Psoas muscle (tissue), 8 donors: Measurements from ENCODE around the gene PDLIM1. TPM values are rescaled to one million over a fixed set of nuclear protein-coding genes. Genes with fewer than 3 reads are reported as not detected.
A peak's percentile ranks its signal among the peaks of the same experiment; 100 is the strongest.

ENCODE experiments used
- ATAC-seq, 4 donors: fragments of 200-7000 bp; cut with Tn5 transposase; one replicate each; pipeline ENCODE4 v1.9.1; 2020; ENCODE audit warnings: moderate library complexity in 3 of 4, mild to moderate bottlenecking in 2 of 4
- DNase-seq, 2 donors: peaks; one replicate each; pipeline ENCODE4 v3.0.0-alpha.2; 2020
- H3K27ac ChIP-seq: fragments of 200-600 bp; one replicate; pipeline ENCODE4 v1.8.0; 2022
- H3K27me3 ChIP-seq, 3 donors: fragments of 200-600 bp in 1 of 3; one replicate each; pipeline versions ENCODE4 v1.6.1 to v1.8.0; 2013 to 2022; ENCODE audit warnings: low read length in 2 of 3, mild to moderate bottlenecking in 2 of 3, moderate library complexity in 1 of 3; ENCODE audit not compliant: insufficient read depth in 3 of 3
- H3K36me3 ChIP-seq, 2 donors: fragments of 200-600 bp in 1 of 2; one replicate each; pipeline versions ENCODE4 v1.6.1 to v1.8.0; 2013 to 2022; ENCODE audit warnings: low read depth in 1 of 2, mild to moderate bottlenecking in 1 of 2, moderate library complexity in 1 of 2; ENCODE audit not compliant: insufficient read depth in 1 of 2
- H3K4me1 ChIP-seq: fragments of 200-600 bp; one replicate; pipeline ENCODE4 v1.8.0; 2022
- H3K4me3 ChIP-seq: fragments of 200-600 bp; one replicate; pipeline ENCODE4 v1.8.0; 2022; ENCODE audit warnings: mild to moderate bottlenecking
- H3K9me3 ChIP-seq: fragments of 200-600 bp; one replicate; pipeline ENCODE4 v1.8.0; 2022
- WGBS, 3 donors: extraction: QIAGEN DNeasy Blood & Tissue Kit; methylation state at CpG; one replicate each; pipeline versions ENCODE4 v1.1.6 to v1.1.7; 2013; 5-methylcytosine and 5-hydroxymethylcytosine counted together
- intact Hi-C, 2 donors: fragments of 100-400 bp; cut with DNase I; formaldehyde crosslinking; loops; one replicate each; pipeline versions ENCODE4 v1.11.0 to v1.14.2; 2022
- polyA plus RNA-seq, 3 donors: library from polyadenylated mRNA; stranded (reverse); fragments of 200-250 nt; gene quantifications; one replicate each; pipeline ENCODE4 v1.2.3, GENCODE V29; 2013
- total RNA-seq, 4 donors: library from RNA; stranded (reverse); fragmentation: NEBNext Ultra II Directional in 2 of 4; extraction: Animal tissue kit (Norgen Biotek cat#: 25700) in 2 of 4; gene quantifications; one replicate each; pipeline versions ENCODE4 v1.2.1 to v1.2.4, GENCODE V29; 2021 to 2023
- TF ChIP-seq, protein P1 (sequence below): fragments of 200-600 bp; IDR thresholded peaks from one replicate; pipeline ENCODE4 v1.8.0; 2022; ENCODE audit warnings: antibody characterized with exemption
- donor health status: healthy with polysubstance abuse.
- donor health status: DM: no; HTN: no; CAD: no; lungs with moderate emphysema.
- donor health status: Bipolar disorder and iron deficiency.
- donor health status: healthy.
- donor health status: DM: yes; HTN: yes; CAD: no.
- donor health status: DM: no; HTN: no; CAD: no.
- donor health status: DM: no; HTN: no; CAD: no.
- donor health status: DM: yes; HTN: yes; CAD: no.

The PDLIM1 gene
- total and polyA plus RNA-seq, 7 donors, result 97.3 to 504 (median 325) TPM

DNA sequence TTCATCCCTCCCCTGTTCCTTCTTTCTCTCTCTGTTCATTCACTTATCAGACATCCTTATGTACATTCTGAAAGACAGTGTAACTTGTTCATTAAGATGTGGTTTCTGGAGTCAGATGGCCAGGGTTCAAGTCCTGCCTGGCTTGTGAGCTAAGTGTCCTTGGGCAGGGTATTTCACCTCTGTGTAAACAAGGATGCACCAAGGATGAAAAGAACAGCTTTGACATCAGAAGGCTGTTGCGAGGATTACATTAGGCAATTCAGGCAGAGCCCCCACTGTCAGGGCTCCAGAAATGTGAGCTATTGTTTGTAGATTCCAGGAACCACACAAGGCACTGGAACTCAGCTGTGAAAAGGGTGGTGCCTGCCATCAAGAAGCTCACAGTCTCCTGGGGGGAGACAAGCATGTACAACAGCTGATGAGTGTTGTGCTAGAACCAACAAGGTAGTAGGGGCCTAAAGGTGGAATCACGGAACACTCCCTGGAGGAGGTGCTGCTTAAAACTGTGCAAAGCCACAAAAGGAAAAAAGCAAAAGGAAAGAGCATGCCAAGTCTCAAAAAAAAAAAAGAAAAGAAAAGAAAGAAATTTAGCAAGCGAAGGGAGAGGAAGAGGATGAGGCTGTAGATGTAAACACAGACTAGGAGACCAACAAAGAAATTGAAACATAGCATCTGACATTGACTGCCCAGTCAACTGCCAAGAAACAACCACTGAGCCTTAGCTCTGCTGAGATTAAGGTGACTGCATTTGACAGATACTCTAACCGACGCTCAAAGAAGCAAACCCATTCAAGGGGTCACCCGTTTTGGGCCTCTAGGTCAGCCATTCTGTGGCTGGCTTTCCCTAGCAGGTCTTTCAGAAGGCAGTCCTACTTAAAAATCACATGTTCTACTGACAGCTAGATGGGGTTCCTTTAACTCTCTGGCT is 12.5 kb downstream of the PDLIM1 start:
- Histone ChIP-seq H3K4me1 (peaks cover 82% of the 10 kb centered on the region), H3K36me3 (no peaks in the 10 kb centered on the region), H3K27me3 (no peaks in the 10 kb centered on the region), H3K27ac (peak overlapping the region; percentile 70), H3K9me3 (no peaks in the 10 kb centered on the region), H3K4me3 (peak overlapping the region; percentile 2)
- TF ChIP-seq, protein P1, sequence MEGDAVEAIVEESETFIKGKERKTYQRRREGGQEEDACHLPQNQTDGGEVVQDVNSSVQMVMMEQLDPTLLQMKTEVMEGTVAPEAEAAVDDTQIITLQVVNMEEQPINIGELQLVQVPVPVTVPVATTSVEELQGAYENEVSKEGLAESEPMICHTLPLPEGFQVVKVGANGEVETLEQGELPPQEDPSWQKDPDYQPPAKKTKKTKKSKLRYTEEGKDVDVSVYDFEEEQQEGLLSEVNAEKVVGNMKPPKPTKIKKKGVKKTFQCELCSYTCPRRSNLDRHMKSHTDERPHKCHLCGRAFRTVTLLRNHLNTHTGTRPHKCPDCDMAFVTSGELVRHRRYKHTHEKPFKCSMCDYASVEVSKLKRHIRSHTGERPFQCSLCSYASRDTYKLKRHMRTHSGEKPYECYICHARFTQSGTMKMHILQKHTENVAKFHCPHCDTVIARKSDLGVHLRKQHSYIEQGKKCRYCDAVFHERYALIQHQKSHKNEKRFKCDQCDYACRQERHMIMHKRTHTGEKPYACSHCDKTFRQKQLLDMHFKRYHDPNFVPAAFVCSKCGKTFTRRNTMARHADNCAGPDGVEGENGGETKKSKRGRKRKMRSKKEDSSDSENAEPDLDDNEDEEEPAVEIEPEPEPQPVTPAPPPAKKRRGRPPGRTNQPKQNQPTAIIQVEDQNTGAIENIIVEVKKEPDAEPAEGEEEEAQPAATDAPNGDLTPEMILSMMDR, result no peak
- ATAC-seq, result peak in 3 of 4 donors; percentile 26 to 58 (median 51)
- DNase-seq, result peak; percentile 63 to 71
- intact Hi-C loops, result no loop called here
- 45 to 66% (median 64%) methylated on average over 6 of the region's 6 CpGs for WGBS, 3 donors

DNA sequence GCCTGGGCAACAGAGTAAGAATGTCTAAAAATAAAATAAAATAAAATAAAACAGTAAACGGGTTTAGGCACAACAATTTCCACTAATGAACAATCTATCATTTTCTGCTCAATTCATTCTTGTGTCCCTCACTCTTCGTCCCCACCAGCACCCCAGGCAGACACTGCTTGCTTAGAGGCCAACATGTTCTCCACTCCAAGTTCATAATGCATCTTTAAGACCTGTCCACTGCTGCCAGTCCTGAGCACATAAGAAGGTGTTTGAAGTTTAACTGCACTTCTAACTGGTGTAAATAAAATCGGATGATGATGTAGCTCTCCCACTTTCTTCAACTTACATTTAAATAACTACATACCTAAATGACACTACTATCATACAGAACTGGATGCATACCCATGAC is 13.2 kb downstream of the PDLIM1 start:
- intact Hi-C loops, result no loop called here

DNA sequence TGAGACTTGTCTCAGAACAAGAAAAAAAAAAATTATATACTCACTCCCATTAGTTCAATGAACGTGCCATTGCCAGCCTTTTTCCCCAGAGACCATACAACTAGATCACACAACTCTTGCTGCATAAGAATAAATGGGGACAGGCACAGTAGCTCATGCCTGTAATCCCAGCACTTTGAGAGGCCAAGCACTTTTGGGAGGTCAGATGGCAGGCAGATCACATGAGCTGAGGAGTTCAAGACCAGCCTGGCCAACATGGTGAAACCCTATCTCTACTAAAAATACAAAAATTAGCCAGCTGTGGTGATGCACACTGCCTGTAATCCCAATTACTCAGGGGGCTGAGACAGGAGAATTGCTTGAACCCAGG is 13.6 kb downstream of the PDLIM1 start:
- Histone ChIP-seq H3K4me3 (no peak overlapping the region), H3K4me1 (peaks cover 80% of the 10 kb centered on the region), H3K9me3 (no peaks in the 10 kb centered on the region), H3K36me3 (no peaks in the 10 kb centered on the region), H3K27ac (peak overlapping the region; percentile 70), H3K27me3 (no peaks in the 10 kb centered on the region)
- intact Hi-C loops, result no loop called here
- peak; percentile 50 to 78 for DNase-seq
- 15 to 25% (median 18%) methylated on average over 1 of the region's 1 CpG for WGBS, 3 donors
- TF ChIP-seq, protein P1, result no peak
- peak; percentile 32 to 65 (median 54) for ATAC-seq

More for the DNA sequence above, 13.2 kb downstream of the PDLIM1 start:
- WGBS, 3 donors, result 48 to 63% (median 60%) methylated on average over 3 of the region's 3 CpGs
- Histone ChIP-seq H3K36me3 (no peaks in the 10 kb centered on the region), H3K27me3 (no peaks in the 10 kb centered on the region), H3K4me3 (no peak overlapping the region), H3K9me3 (no peaks in the 10 kb centered on the region), H3K27ac (peak overlapping the region; percentile 70), H3K4me1 (peaks cover 82% of the 10 kb centered on the region)
- TF ChIP-seq, protein P1, result no peak
- DNase-seq (no peak), ATAC-seq (no peak)

DNA sequence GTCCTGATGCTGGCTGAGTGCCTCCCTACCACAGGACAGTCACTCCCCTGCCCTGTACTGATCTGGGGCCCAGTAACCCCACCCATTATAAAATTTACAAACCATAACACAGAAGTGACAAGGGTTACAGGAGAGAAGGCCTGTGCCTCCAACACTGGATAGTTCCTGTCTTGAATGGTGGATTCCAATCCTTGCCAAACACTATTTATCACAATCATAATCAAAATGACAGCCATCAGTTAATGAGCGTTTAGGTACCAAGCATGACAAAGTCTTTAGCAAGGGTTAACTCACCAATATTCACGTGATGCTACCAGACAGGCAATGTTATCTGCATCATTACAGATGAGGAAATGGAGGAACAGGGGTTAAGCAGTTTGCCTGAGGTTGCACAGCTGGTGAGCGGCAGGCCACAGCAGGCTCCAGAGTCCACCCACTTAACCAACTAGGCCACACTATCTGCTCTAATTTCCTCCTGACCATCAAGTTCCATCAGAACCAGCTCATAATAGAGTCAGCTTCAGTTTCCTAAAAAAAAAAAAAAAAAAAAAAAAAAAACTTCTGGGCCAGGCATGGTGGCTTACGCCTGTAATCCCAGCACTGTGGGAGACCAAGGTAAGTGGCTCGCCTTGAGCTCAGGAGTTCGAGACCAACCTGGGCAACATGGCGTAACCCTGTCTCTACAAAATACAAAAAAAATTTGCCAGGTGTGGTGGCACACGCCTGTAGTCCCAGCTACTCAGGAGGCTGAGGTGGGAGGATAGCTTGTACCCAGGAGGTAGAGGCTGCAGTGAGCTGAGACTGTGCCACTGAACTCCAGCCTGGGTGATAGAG is 14.2 kb downstream of the PDLIM1 start:
- intact Hi-C loops, result no loop called here
- TF ChIP-seq, protein P1, result no peak
- no peak for DNase-seq
- peak overlapping the region; percentile 12 for H3K4me3 ChIP-seq
- no peaks in the 10 kb centered on the region for H3K27me3 ChIP-seq
- H3K27ac ChIP-seq, result peak overlapping the region; percentile 70
- no peaks in the 10 kb centered on the region for H3K36me3 ChIP-seq
- H3K9me3 ChIP-seq, result no peaks in the 10 kb centered on the region
- peak; percentile 23 to 52 (median 38) for ATAC-seq
- 73 to 83% (median 80%) methylated on average over 8 of the region's 8 CpGs for WGBS, 3 donors
- peaks cover 74% of the 10 kb centered on the region for H3K4me1 ChIP-seq
